ENCODE data around the gene SIRT7.

Gene SIRT7

DNA sequence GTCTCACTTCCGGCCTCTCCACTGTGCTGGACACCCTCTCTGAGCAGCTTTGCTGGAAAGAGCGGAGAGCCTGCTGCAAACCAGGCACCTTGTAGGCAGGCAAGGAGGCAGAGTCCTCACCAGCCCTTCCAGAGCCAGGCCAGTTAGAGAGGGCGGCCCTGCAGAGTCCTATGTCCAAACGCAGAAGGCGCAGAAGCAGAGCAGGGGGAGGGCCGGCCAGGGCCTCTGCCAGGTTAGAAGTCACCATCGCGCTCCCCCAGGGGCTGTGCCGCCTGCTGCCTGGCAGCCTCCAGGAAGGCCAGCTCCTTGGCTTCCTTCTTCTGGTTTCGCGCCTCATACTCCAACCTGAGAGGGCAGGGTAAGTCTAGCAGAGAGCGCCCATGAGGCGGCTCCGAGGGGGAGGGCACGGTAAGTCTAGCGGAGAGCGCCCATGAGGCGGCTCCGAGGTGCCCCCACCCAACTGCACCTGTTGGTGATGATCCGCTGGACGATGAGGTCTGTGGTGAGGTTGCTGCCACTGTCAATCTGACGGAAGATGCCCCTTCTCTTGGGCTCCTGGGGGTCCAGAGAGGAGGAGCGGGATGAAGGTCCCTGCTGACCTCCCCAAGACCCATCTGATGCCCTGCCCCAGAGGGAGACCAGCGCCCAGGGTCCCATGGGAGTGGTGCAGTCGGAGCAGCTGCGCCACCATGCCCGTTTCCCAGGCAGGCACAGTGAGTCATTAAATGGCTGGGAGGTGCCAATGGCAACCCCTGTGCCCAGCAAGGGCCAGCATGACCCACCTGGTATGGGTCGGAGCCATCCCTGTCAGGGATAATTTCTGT is 13.2 kb downstream of the SIRT7 start:
- no peak for DNase-seq (ENCODE audit: low read depth)

DNA sequence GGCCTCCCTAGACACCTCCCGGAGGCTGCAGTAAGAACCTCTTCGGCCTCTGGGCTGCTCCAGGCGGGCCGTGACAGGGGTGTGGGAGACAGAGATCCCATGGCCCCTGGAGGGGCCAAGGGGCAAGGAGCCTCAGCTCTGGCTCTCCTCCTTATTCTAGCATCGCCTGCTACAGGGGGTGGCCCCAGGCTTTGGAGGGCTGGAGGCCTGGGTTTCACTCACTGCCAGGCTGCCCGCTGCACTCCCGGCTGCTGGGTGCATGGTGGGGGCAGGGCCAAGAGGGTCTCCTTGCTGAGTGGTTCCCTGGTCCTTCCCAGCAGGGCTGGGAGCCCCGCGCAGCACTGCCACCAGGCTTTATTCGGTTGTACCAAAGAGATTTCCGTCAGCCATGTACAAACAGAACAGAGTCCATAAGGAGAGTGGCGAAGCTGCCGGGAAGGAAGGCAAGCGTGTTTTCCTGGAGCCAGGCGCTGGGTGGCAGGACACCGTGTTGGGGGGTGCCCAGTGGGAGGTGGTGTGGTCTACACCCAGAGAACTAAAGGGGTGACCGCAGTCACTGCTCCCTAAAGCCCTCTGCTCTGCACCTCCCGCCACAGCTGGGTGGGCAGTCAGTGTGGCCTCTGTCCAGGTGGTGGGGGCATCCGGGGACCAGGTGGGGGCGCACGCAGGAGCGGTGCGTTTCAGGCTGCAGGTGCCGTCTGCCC is 13.9 kb downstream of the SIRT7 start:
- DNase-seq (ENCODE audit: low read depth) = no peak

DNA sequence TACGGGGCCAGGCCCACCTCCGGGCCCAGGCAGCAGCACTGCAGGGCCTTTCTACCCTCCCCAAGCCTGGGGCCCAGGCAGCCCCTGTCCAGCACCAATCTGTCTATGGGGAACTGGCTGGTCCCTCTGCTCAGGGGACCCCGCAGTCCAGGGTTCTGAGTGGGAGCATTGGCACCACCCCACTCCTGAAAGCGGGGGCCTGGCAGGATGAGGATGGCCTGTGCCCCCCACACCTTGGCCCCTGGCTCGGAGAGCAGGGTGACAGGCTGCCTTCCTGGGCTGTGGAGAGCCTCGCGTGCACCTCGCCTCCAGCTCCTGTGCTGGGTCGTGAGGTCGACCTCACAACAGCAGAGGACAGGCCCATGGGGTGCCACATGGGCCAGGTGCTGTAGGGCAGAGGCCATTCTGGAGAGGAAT is 14.6 kb downstream of the SIRT7 start:
- no peak for DNase-seq (ENCODE audit: low read depth)

DNA sequence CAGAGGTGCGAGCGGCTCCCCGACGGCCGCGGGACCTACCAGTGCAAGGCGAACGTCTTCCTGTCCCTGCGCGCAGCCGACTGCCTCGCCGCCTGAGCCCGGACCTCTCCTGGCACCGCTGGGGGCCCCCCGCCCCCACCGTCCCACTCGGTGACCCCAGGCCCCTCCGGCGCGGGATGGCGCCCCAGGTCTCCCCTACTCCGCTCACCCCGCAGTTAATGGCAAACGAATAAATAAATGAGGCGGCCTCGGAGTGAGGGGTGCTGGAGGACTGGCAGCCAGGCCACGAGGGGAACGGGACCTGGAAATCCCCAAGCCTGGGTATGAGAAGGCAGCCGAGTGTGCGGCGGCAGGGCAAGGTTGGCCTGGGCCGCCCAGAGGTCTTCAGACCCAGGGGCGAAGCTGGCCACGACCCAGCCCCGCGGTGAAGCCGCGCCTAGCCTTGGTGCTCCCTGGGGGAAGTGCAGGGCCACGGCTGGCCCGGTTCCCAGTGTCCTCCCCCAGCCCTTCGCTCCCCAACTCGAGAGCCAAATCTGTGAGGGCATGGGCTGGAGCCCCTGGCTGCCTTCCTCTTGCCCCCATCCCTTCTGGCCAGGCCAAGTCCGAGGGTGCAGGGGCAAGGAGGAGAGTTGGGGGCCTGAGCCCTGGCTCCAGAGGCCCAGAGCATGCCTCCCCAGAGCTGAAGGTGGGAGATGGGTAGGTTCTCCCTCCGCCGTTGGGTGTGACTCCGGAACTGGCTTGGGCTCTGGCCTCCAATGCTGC is 15.1 kb downstream of the SIRT7 start:
- DNase-seq (ENCODE audit: low read depth) = no peak

DNA sequence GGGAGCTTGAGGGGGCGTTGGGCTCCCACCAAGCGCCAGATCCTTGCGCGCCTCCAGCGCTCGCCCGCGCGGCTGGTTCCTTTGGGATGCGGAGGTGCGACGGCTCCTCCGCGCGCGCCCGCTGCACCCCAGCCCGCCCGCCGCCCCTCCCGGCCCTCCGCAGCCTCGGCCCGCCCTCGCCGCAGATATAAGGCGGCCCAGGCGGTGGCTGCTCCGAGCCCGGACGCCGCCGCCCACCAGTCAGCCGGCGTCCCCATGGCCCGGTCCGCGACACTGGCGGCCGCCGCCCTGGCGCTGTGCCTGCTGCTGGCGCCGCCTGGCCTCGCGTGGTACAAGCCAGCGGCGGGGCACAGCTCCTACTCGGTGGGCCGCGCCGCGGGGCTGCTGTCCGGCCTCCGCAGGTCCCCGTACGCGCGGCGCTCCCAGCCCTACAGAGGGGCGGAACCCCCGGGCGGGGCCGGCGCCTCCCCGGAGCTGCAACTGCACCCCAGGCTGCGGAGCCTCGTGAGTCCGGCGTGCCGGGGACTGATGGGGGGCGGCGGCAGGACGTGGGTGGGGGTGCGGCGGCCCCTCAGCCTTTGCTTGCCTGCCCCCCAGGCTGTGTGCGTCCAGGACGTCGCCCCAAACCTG is 15.8 kb downstream of the SIRT7 start, which contains the start of gene NPB:
TSS of gene NPB (plus strand) at position 216 of the 630 bp plus-strand sequence. CDS start at position 256, 40 bp downstream.
- peak; percentile 42 for DNase-seq (ENCODE audit: low read depth)

DNA sequence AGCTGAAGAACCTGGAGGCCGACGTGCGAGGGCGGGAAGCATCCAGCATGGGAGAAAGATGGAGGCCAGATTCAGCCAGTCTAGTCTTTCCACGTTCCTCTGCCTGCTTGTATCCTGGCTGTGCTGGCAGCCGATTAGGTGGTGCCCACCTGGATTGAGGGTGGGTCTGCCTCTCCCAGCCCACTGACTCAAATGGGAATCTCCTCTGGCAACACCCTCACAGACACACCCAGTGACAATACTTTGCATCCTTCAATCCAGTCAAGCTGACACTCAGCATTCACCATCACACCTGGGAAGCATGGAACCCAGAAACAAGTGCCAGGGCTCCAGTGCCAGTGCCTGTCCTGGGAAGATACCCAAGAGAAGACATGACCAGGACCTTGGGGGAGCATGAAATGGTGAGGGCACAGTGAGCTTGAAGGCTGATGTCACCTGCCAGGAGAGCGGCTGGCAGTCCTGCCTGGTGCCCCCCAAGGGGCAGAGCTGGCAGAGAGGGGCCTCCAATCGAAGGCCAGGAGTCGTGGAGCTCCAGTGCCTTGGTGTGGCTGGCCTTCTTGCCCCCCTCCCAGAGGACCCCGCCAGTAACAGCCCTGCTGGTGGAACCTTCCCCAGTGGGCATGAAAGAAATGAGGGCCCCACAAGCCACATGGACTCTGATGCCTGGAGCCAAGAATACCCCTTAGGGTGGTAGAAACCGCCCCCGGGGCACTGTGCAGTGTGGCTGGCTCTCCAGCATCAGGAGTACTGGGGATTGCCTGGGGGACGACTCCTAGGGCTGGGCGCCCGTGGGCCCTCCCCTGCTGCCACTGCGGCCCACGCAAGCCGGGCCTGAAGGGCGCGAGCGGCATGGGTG is 16.6 kb downstream of the SIRT7 start:
- no peak for DNase-seq (ENCODE audit: low read depth)

DNA sequence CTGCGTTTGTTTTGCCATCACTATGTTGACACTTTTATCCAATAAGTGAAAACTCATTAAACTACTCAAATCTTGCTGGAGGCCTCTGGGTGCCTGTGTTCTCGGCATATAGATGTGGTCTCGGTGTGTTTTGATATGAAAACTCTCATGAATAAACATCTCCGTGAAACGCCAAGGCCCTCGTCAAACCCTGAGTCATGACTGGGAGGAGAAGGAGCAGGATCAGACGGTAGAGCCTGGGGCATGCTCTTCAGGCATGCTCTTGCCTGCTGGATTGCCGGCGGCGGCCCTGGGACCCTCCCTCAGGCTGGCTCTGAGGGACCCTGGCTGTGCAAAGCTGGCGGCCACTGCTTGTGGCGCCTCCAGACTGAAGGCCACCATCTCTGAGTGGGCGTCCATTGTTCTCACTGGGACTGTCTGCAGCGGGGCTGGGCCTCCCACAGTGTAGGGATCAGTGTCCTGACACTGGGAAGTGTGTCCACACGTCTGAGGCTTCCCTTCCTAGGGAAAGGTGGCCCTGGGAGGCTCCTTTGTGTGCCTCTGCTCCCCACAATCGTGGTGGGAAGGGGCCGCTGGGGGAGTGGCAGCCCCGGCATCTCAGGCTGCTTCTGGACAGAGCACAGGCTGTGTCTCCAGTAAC is 17.7 kb downstream of the SIRT7 start:
- DNase-seq (ENCODE audit: low read depth) = no peak

DNA sequence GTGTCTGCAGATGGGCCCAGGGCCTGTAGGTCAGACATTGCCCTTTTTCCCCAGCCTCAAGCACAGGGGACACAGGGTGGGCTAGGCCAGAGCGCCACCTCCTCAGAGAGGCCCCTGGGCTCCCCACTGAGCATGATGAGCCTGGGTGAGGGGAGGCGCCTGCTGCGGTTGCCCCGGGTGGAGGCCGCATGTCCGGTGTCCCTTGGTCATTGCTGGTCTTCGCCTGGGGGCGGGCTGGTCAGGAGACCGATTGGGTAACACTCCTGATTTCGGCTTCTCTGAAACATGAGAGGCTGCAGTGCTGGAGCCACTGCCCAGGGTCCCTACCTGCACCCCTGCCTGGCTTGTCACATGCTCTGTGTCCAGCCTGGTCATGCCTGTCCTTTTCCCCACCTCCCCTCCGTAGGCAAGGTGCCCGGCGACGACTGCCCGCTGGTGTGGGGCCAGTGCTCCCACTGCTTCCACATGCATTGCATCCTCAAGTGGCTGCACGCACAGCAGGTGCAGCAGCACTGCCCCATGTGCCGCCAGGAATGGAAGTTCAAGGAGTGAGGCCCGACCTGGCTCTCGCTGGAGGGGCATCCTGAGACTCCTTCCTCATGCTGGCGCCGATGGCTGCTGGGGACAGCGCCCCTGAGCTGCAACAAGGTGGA is 18.3 kb downstream of the SIRT7 start:
- no peak for DNase-seq (ENCODE audit: low read depth)

DNA sequence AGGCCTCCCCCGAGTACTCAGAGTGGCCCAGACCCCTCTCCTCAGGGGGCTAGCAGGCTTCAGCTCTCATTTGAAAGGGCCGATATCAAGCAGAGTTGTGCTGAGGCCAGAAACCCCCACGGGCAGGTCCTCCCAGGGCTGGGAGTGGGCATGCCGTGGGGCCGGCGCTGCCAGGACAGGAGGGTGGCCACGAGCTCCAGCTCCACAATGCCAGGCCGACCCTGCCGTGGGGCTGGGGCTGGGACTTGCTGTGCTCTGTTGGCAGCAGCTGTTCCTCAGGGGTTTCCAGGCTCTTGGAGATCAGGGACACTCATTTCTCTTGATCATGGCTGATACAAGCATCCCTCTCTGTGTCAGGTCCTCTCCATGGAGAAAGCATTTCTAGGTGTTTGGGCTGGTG is 19.1 kb downstream of the SIRT7 start:
- DNase-seq (ENCODE audit: low read depth) = no peak

DNA sequence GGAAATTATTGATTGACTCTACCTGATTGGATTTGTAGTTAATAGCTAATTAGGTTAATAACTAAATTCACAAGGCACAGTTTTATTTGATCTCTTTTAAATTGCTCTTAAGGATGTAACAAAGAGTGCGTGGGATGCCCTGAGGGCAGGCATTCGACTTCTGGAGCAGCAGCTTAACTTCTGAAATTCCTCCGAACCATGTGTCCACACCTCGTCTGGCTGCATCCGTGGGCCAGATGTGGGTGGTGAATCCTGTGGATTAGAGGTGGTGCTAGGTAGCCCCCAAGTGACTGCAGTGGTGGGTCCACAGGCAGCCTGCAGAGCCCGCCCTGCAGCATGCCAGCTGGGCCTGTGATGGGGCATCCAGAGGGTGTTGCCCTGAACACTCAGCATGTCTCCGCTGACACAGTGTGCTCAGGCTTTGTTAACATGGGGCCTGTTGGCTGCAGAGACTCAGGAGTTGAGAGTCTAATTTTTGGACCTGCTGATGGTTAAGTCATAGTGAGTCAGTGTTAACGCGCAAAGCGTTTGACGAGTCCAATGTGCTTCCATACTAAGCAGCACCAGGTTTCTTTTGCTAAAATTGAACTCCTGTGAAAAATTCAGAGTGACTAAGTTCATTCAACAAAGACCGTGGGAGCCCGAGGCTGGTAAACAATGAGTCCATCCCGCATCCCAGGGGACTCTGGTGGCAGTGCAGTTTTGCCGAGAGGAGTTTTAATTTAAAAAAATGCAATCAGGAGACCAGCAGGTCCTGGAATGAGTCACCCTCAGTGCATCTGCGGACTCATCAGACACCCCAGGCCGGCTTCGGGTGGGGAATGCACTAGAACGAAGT is 19.7 kb downstream of the SIRT7 start:
- peak; percentile 94 for DNase-seq (ENCODE audit: low read depth)

DNA sequence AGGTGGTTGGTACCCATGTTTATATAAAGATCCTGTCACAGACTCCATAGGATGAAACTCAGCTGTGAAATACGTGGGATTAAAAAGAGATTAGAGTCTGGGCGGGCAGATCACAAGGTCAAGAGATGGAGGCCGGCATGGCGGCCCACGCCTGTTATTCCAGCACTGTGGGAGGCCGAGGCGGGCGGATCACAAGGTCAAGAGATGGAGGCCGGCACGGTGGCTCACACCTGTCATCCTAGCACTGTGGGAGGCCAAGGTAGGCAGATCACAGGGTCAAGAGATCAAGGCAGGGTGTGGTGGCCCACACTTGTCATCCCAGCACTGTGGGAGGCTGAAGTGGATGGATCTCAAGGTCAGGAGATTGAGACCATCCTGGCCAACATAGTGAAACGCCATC is 22.6 kb downstream of the SIRT7 start:
- no peak for DNase-seq (ENCODE audit: low read depth)

DNA sequence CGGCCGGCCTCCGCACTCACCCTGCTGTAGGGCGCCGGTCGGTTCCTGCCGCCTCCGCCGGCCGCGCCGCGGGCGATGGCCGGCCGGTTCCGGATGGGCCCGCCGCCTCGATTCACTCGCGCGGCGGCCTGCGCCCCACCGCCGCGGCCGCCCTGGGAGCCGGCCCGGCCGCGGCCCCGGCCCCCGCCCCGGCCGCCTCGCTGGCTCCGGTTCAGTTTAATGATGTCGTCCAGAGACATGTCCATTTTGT is 26.7 kb downstream of the SIRT7 start:
- DNase-seq (ENCODE audit: low read depth) = no peak

DNA sequence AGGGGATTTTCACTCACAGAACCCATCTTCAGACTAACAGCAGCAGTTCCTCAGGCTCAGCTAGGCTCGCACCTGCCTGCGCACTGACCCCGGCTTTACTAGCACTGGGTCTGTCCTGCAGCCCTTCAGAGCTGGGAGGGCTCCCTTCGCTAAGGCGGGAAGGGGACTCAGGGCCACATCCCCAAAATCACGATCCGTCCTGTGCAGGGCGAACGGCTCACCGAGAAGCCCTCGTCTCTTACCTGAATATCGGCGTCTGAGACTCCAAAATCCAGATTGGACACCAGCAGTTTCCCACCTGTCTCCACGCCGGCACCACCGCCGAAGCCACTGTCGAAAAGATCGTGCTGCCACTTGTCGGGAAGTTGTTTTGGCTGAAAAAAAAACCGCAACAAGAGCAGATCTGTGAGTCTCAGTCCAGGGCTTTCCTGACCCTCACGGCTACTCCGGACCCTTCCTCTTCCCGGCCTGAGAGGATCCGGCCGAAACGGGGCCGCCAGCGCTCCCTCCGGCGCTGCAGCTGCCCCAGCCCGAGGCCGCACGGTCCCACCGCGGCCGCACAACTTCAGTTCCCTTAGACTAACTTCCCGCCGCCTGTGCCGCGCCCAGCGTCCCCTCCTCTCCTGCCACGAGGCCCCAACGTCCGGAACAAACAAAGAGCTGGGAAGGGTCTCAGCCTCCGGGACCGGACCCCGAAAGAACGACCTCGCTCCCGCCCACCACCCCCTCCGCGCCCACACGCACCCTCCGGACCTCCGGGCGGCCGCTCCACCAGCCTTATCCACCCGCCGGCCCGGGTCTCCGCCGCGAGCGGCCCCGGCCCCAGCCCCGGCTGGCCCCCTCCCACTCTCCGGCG is 27.3 kb downstream of the SIRT7 start:
- DNase-seq (ENCODE audit: low read depth) = peak; percentile 25

DNA sequence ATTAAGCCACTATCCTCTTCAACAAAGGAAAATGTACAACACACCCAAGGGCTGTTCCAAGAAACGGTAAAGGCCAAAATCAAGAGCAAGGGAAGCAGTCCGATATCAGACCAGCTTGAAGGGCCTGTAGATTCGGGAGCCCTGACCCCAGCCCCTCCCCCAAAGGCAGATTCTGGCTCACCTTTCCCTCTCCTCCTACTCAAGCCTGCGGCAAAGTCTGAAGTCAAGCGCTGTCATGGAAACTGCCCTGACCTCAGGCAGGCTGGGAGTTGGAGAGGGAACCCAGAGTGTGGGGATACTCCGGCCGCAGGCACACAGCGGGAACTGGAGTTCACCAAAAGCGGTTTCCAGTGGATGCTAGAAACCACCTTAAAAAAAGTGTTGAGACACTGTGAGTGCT is 28.4 kb downstream of the SIRT7 start:
- no peak for DNase-seq (ENCODE audit: low read depth)

DNA sequence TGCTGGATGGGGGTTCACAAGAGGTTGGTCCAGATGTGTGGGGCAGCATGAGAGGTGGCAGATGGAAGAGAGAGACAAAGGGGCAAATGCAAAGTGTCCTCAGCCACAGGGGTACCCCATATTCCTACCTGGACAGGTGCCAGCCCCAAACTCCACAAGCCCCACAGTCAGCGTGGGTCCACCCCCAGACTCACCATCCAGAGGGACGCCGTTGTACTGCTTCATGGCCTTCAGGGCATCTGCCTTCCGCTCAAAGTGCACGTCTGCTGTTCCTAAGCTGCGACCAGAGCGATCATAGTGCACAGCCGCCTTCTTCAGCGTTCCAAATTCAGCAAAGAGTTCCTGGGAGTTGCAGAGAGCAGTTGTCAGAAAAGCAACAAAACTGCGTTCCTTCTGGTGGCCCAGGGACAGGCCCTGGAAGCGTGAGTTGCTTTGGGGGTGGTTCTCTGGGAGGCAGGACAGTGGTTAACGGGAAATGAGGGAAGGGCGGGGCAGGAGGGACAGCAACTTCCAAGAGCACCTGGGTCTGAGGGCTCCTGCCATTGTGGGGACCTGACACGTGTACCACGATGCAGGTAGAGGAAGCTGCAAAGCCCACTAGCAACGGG is 28.9 kb downstream of the SIRT7 start:
- no peak for DNase-seq (ENCODE audit: low read depth)

DNA sequence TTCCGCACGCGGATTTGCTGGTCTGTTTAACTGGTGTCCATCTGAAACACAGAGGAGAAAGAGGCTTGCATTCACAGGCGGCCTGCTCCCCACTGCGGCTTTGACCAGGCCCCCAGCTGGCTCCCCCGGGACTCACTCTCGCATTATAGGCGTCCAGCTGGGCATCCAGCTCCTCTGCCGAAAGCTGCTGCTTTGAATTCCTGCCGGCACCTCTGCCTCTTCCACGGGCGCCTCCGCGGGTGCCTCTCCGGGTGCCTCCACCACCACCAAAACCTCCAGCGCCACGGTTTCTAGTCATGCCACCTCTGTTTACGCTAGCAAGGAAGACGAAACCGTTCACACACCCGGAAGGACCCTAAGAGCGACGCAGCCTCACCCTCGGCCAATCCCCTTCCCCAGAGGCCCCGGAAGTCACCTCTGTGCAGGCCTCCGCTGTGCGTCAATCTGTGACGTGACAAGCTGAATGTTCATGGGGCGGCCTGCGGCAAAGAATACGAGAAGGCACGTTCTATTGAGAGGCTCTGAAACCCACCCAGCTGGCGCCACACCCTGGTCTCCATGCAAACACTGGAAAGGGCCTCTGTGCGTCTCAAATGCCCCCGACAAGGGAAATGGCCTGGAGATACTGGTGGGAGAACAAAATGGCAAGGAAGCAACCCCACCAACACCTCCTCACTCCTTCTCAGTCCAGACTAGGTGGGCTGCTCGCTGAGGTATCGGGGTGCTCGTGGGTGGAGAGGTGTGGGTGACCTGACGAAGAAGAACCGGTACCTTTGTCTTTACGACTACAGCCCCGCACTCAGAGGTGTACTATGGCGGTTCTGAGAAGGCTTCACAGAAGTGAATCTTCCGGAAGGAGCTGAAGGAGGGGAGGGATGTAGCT is 29.6 kb downstream of the SIRT7 start:
- no peak for DNase-seq (ENCODE audit: low read depth)

DNA sequence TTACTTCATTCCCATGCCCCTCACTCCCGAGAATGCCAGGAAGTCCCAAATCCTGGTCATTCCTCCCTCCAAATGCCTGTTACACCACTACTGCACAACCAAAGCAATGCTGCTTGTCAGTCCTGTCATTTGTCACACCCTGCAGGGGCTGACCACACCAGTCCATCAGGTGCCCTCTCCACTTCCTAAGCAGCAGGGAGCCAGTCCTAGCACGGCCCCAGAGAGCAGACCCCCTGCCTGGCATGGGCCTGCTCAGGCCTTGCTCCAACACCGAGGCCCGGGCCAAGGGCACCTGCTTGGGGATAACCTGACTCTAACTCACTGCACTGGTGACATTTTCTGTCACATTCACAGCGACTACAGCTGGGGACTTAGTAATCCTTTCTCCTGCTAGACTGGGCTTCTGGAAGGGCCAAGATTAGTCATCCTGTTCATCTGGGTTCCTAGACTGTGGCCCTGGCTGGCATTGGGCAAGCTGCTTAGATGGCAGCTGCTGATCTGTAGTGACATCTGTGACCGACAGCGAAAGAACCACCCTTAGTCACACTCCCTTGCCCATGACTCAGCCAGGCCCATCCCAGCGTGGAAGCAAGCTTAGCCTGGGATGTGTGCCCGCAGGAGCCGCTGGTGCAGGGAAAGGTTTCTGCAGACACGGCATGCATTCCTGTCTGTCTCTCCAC is 32.0 kb downstream of the SIRT7 start:
- DNase-seq (ENCODE audit: low read depth) = peak; percentile 70

All from EH (cell line).